OCI-LY3 (cell line): ENCODE results near the gene HOXA3.

Experiments used
- EZH2phosphoT487 ChIP-seq: fragments of 200-600 bp; shearing (Covaris generic); IDR thresholded peaks from 2 replicates; pipeline ENCODE4 v1.6.1; 2018; ENCODE audit warnings: antibody characterized with exemption, mixed run types, low read depth
- TF ChIP-seq, protein P1 (sequence below): fragments of 200-600, 300-600 bp; sonication (generic); IDR thresholded peaks from 2 replicates; pipeline ENCODE4 v1.5.1; 2014; ENCODE audit warnings: antibody characterized with exemption, low read length, low read depth

DNA sequence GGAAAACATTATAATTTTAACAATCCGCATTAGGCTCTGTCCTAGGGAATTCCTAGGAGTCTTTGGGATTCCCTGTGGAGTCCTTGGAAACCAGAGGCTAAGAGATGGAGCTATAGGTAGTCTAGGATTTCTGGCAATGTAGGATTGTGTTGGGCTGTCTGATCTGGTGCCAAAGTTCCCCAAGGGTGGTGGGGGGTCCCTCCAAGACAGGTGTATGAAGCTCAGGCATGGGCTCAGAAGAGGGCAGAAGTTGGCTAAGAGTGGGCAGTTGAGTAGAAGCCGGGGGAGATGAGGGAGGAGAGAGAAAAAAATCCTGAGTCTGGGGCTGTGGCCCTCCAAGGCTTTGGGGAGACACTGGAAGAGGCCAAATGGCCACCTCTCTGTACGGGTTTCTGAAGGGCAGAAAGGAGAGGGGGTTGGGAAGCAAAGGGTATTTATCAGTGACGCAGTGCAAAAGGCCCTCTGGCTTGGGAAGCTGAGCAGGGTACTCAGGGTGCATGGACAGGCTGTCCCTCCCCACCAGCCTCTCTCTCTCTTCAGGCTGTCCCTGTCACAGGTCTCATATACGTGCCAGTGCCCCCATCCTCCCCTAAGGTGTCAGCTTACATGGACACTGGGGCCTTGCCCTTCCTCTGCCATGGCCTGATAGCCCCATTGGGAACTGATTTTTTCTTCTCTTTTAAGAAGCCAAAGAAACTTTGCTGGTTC is 5.7 kb downstream of the HOXA3 start:
- TF ChIP-seq, protein P1, sequence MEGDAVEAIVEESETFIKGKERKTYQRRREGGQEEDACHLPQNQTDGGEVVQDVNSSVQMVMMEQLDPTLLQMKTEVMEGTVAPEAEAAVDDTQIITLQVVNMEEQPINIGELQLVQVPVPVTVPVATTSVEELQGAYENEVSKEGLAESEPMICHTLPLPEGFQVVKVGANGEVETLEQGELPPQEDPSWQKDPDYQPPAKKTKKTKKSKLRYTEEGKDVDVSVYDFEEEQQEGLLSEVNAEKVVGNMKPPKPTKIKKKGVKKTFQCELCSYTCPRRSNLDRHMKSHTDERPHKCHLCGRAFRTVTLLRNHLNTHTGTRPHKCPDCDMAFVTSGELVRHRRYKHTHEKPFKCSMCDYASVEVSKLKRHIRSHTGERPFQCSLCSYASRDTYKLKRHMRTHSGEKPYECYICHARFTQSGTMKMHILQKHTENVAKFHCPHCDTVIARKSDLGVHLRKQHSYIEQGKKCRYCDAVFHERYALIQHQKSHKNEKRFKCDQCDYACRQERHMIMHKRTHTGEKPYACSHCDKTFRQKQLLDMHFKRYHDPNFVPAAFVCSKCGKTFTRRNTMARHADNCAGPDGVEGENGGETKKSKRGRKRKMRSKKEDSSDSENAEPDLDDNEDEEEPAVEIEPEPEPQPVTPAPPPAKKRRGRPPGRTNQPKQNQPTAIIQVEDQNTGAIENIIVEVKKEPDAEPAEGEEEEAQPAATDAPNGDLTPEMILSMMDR = no peak
- no peak for TF ChIP-seq EZH2phosphoT487
